GM12892 (cell line): ENCODE results near the gene SEPHS1.

Source experiments
- POLR2A ChIP-seq: IDR thresholded peaks from 2 replicates; pipeline ENCODE4 v1.6.1; 2011; ENCODE audit warnings: low read depth, low read length, control low read depth
- POLR2AphosphoS5 ChIP-seq: IDR thresholded peaks from 2 replicates; pipeline ENCODE4 v1.6.1; 2011; ENCODE audit warnings: low read depth, low read length, control low read depth
- TAF1 ChIP-seq: IDR thresholded peaks from 2 replicates; pipeline ENCODE4 v1.6.1; 2011; ENCODE audit warnings: low read depth, mild to moderate bottlenecking, control low read depth, low read length, borderline replicate concordance

- TF ChIP-seq POLR2A, result no peak
- TF ChIP-seq POLR2AphosphoS5, result no peak
- TF ChIP-seq TAF1, result no peak
Measured at GRCh38 chr10:13272164-13272571, 75.9 kb downstream of the SEPHS1 start.
